ENCODE results near the gene LHX2. TPM values are rescaled to one million over a fixed set of nuclear protein-coding genes. Genes with fewer than 3 reads are reported as not detected.

The LHX2 gene
- total and polyA plus RNA-seq, 8 donors: not detected

- peak in 4 of 6 donors; percentile 42 to 86 (median 62) for DNase-seq
- ATAC-seq: peak; percentile 63 to 77 (median 74)
- intact Hi-C loops (cut with DNase I): no loop called here
- peak overlapping the region in 2 of 4 donors; percentile 26 to 43 for H3K4me3 ChIP-seq
- H3K9me3 ChIP-seq: no peaks in the 10 kb centered on the region
- no peak overlapping the region for H3K27ac ChIP-seq
- peak; percentile 94 to 96 (median 95) for TF ChIP-seq CTCF (IDR thresholded peaks at IDR 0.05)
- peaks cover 0 to 7% (median 4%) of the 10 kb centered on the region in 3 donors for H3K4me1 ChIP-seq
- FAIRE-seq: no peak
- WGBS, 2 donors: 8 to 9% methylated on average over 41 to 55 of the region's 55 CpGs
- H3K36me3 ChIP-seq: no peaks in the 10 kb centered on the region
- H3K27me3 ChIP-seq: peaks cover 0 to 6% (median 3%) of the 10 kb centered on the region in 4 donors
Measured at GRCh38 chr9:124040935-124041816, 29.6 kb downstream of the LHX2 start.

DNA sequence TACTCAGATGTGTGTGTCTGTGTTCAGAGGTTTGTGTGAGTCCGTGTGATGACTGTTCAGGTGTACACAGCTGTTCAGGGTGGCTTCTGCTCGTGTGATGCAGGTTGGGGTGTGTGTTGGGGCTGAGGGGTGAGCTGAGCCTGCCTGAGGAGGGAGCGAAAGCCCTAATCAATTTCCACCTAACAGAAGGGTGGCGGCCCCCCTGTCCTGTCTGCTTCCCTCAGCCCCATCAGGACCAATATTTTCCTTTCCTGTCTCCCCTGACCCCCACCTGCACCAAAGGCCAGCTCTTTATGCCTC lies 30.2 kb downstream of the LHX2 start:
- no peak for TF ChIP-seq CTCF (IDR thresholded peaks at IDR 0.05)
- no peak overlapping the region for H3K4me3 ChIP-seq
- ATAC-seq (no peak), FAIRE-seq (no peak), DNase-seq (no peak)
- H3K27ac ChIP-seq: no peak overlapping the region
- peaks cover 0 to 6% (median 3%) of the 10 kb centered on the region in 4 donors for H3K27me3 ChIP-seq
- H3K36me3 ChIP-seq: no peaks in the 10 kb centered on the region
- WGBS, 2 donors: 32% methylated on average over 4 of the region's 4 CpGs
- no peaks in the 10 kb centered on the region for H3K9me3 ChIP-seq
- intact Hi-C loops (cut with DNase I): no loop called here
- peaks cover 0 to 7% (median 4%) of the 10 kb centered on the region in 3 donors for H3K4me1 ChIP-seq

- no peak overlapping the region for H3K27ac ChIP-seq
- ATAC-seq (no peak), FAIRE-seq (no peak), DNase-seq (no peak)
- 41 to 52% methylated on average over 11 of the region's 11 CpGs for WGBS, 2 donors
- TF ChIP-seq CTCF (IDR thresholded peaks at IDR 0.05): no peak
- intact Hi-C loops (cut with DNase I): no loop called here
- H3K4me1 ChIP-seq: peaks cover 0 to 7% (median 4%) of the 10 kb centered on the region in 3 donors
- H3K9me3 ChIP-seq: no peaks in the 10 kb centered on the region
- H3K36me3 ChIP-seq: no peaks in the 10 kb centered on the region
- peaks cover 0 to 8% (median 3%) of the 10 kb centered on the region in 4 donors for H3K27me3 ChIP-seq
- H3K4me3 ChIP-seq: no peak overlapping the region
Measured at GRCh38 chr9:124042201-124042721, 30.7 kb downstream of the LHX2 start.

GRCh38 chr9:124044448-124044847 lies 32.9 kb downstream of the LHX2 start:
- Histone ChIP-seq H3K4me1 (peaks cover 0 to 7% (median 4%) of the 10 kb centered on the region in 3 donors), H3K27ac (no peak overlapping the region), H3K9me3 (no peaks in the 10 kb centered on the region), H3K36me3 (no peaks in the 10 kb centered on the region), H3K27me3 (peaks cover 0 to 10% (median 0%) of the 10 kb centered on the region in 4 donors), H3K4me3 (no peak overlapping the region)
- ATAC-seq: no peak
- 53 to 61% methylated on average over 5 of the region's 5 CpGs for WGBS, 2 donors
- no peak for DNase-seq
- no peak for FAIRE-seq
- no peak for TF ChIP-seq CTCF (IDR thresholded peaks at IDR 0.05)
- intact Hi-C loops (cut with DNase I): no loop called here
